ENCODE measurements around the gene ZNF521.

DNA sequence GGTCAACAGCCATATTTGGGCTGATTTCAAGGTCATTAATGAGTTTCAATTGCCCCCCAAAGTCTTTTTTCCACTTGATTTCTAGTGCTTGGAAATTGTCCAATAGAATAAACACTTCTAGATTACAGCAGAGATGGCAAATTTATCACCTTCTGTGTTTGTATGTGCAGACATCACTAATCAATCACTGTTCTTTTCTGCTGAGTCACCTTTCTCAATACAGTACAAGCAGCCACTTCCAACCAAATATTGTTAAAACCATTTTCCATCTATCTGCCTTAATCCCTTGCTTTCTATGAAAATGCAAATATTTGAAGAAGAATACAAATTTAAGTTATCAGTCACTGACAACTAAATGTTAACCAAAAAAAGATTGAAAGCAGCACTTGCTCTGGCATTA is 40.2 kb upstream of the ZNF521 start:
- no peak for TF ChIP-seq POLR2A (IDR thresholded peaks at IDR 0.05)
- TF ChIP-seq, protein P1, sequence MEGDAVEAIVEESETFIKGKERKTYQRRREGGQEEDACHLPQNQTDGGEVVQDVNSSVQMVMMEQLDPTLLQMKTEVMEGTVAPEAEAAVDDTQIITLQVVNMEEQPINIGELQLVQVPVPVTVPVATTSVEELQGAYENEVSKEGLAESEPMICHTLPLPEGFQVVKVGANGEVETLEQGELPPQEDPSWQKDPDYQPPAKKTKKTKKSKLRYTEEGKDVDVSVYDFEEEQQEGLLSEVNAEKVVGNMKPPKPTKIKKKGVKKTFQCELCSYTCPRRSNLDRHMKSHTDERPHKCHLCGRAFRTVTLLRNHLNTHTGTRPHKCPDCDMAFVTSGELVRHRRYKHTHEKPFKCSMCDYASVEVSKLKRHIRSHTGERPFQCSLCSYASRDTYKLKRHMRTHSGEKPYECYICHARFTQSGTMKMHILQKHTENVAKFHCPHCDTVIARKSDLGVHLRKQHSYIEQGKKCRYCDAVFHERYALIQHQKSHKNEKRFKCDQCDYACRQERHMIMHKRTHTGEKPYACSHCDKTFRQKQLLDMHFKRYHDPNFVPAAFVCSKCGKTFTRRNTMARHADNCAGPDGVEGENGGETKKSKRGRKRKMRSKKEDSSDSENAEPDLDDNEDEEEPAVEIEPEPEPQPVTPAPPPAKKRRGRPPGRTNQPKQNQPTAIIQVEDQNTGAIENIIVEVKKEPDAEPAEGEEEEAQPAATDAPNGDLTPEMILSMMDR (IDR thresholded peaks at IDR 0.05): no peak
